HL-60 (cell line): ENCODE measurements around the gene MYRFL.
A peak's percentile ranks its signal among the peaks of the same experiment; 100 is the strongest.

Experiments
- DNase-seq, 2 experiments: peaks; one replicate each; pipeline ENCODE4 v3.0.0-alpha.2; 2010 to 2020; ENCODE audit warnings: low read depth in 1 of 2, low spot score in 1 of 2
- H3K27ac ChIP-seq: fragments of 250-450 bp; sonication (Bioruptor Pico); replicated peaks from 2 replicates; pipeline ENCODE4 v1.5.1; 2020; ENCODE audit warnings: mild to moderate bottlenecking, moderate library complexity
- H3K27me3 ChIP-seq: fragments of 250-450 bp; sonication (Bioruptor Pico); 2 replicates; pipeline ENCODE4 v1.5.1; 2021; ENCODE audit warnings: mild to moderate bottlenecking, moderate library complexity; ENCODE audit not compliant: insufficient read depth, poor library complexity, severe bottlenecking
- H3K4me3 ChIP-seq: replicated peaks from 2 replicates; pipeline ENCODE4 v1.5.1; 2011; ENCODE audit warnings: mild to moderate bottlenecking, control low read depth, low read length; ENCODE audit not compliant: insufficient read depth
- CTCF ChIP-seq: IDR thresholded peaks from one replicate; pipeline ENCODE4 v1.5.1; 2011; ENCODE audit warnings: low read length, control low read depth, inconsistent platforms; ENCODE audit not compliant: insufficient read depth
- GABPA ChIP-seq: IDR thresholded peaks from 2 replicates; pipeline ENCODE4 v1.6.1; 2012; ENCODE audit warnings: low read depth
- POLR2AphosphoS5 ChIP-seq: IDR thresholded peaks from 2 replicates; pipeline ENCODE4 v1.6.1; 2012; ENCODE audit warnings: low read depth
- REST ChIP-seq: IDR thresholded peaks from 2 replicates; pipeline ENCODE4 v1.6.1; 2012; ENCODE audit warnings: low read depth; ENCODE audit not compliant: insufficient replicate concordance
- SPI1 ChIP-seq: IDR thresholded peaks from 2 replicates; pipeline ENCODE4 v1.6.1; 2012; ENCODE audit warnings: low read depth, mild to moderate bottlenecking, borderline replicate concordance

MYRFL gene

GRCh38 chr12:69866698-69867097 is 41.7 kb downstream of the MYRFL start:
- no peak for DNase-seq
- H3K27ac ChIP-seq: no peak overlapping the region
- H3K27me3 ChIP-seq: peaks cover 2% of the 10 kb centered on the region
- no peak overlapping the region for H3K4me3 ChIP-seq
- no peak for TF ChIP-seq REST

- Histone ChIP-seq H3K4me3 (no peak overlapping the region), H3K27ac (no peak overlapping the region), H3K27me3 (peaks cover 2% of the 10 kb centered on the region)
- DNase-seq: no peak
- no peak for TF ChIP-seq GABPA
- no peak for TF ChIP-seq CTCF
- TF ChIP-seq SPI1: no peak
- TF ChIP-seq POLR2AphosphoS5: no peak
- TF ChIP-seq REST: no peak
Measured at GRCh38 chr12:69868695-69869094, 43.7 kb downstream of the MYRFL start.

GRCh38 chr12:69872804-69873203 is 47.8 kb downstream of the MYRFL start:
- no peak for TF ChIP-seq SPI1
- no peak for TF ChIP-seq CTCF
- TF ChIP-seq POLR2AphosphoS5: no peak
- no peak for TF ChIP-seq REST
- no peak for TF ChIP-seq GABPA
- DNase-seq: peak in 1 of 2 experiments; percentile 6
- H3K4me3 ChIP-seq: no peak overlapping the region
- no peaks in the 10 kb centered on the region for H3K27me3 ChIP-seq
- no peak overlapping the region for H3K27ac ChIP-seq

- DNase-seq: no peak
- no peak overlapping the region for H3K4me3 ChIP-seq
- no peak overlapping the region for H3K27ac ChIP-seq
- no peak for TF ChIP-seq CTCF
- no peak for TF ChIP-seq GABPA
- no peaks in the 10 kb centered on the region for H3K27me3 ChIP-seq
Measured at GRCh38 chr12:69873429-69873828, 48.4 kb downstream of the MYRFL start.
